Measurements from ENCODE around the gene DMRTC1B. TPM values are rescaled to one million over a fixed set of nuclear protein-coding genes. Genes with fewer than 3 reads are reported as not detected.
"Not testable (repeated sequence)": the region's sequence is repeated elsewhere in the genome, so short reads cannot be mapped to it uniquely, and the experiment has no call there.

DMRTC1B gene
- total and polyA plus RNA-seq, 4 donors: 0.19 TPM; not detected in 3

- H3K4me1 ChIP-seq (ENCODE audit: control insufficient read depth in 4 of 4, insufficient read depth in 4 of 4, low read length in 3 of 4); H3K9ac ChIP-seq (ENCODE audit: low read depth in 1 of 2, low read length in 2 of 2); H3K27ac ChIP-seq (ENCODE audit: low read depth in 1 of 2, low read length in 2 of 2); H3K36me3 ChIP-seq (ENCODE audit: control insufficient read depth in 4 of 4, insufficient read depth in 3 of 4, low read depth in 1 of 4, low read length in 3 of 4); H3K4me3 ChIP-seq (ENCODE audit: low read depth in 1 of 3, low read length in 3 of 3); H3K27me3 ChIP-seq (ENCODE audit: control insufficient read depth in 4 of 4, insufficient read depth in 4 of 4, low read length in 3 of 4); H3K9me3 ChIP-seq (ENCODE audit: control insufficient read depth in 4 of 4, low read length in 3 of 4); DNase-seq (ENCODE audit: low spot score): not testable (repeated sequence)
- WGBS: no CpG with 5 or more reads among the region's 8 CpGs
These were observed 6.8 kb downstream of the DMRTC1B start for GRCh38 chrX:72783365-72783936.

DNA sequence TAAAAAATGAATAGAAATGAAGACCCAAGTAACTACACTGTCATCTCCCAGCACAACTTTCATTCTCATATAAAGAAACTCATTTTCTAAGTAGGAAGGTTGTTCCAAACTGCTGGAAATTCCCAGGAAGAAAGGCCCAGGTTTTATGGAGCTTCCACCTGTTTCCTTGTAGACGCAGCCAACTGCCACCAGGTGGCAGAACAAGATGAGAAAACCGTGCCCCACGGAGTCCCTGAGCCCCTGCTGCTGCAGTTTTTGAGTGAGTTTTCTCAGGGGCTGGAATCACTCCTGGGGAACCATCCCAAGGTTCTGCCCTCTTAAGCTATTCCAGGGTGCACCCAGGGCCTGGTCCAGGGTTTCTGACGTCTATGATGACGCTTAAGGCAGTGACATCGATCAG lies 7.3 kb downstream of the DMRTC1B start:
- DNase-seq (ENCODE audit: low spot score); H3K27me3 ChIP-seq (ENCODE audit: control insufficient read depth in 4 of 4, insufficient read depth in 4 of 4, low read length in 3 of 4); H3K36me3 ChIP-seq (ENCODE audit: control insufficient read depth in 4 of 4, insufficient read depth in 3 of 4, low read depth in 1 of 4, low read length in 3 of 4); H3K4me3 ChIP-seq (ENCODE audit: low read depth in 1 of 3, low read length in 3 of 3); H3K27ac ChIP-seq (ENCODE audit: low read depth in 1 of 2, low read length in 2 of 2); H3K9me3 ChIP-seq (ENCODE audit: control insufficient read depth in 4 of 4, low read length in 3 of 4); H3K9ac ChIP-seq (ENCODE audit: low read depth in 1 of 2, low read length in 2 of 2); H3K4me1 ChIP-seq (ENCODE audit: control insufficient read depth in 4 of 4, insufficient read depth in 4 of 4, low read length in 3 of 4): not testable (repeated sequence)
- no CpG with 5 or more reads among the region's 6 CpGs for WGBS

DNA sequence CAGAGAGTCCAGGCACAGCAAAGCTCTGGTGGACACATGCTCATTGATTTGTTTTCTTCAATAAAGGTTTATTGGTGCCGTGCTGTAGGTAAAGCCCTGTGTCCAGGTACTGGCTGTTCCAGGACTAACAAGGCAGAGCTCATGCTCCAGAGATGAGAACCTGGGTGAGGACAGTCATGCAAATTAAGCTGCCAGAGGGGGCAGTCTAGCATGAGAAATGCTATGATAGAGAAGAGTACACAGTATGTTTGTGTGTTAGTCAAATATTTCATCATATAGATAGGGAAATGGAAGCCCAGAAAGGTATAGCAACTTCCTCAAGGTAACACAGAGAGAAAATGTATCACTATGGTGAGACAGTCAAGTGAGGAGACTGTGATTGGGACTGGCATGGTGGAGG lies 11.5 kb downstream of the DMRTC1B start:
- not testable (repeated sequence) for H3K9me3 ChIP-seq (ENCODE audit: control insufficient read depth in 4 of 4, low read length in 3 of 4); H3K27me3 ChIP-seq (ENCODE audit: control insufficient read depth in 4 of 4, insufficient read depth in 4 of 4, low read length in 3 of 4); H3K4me3 ChIP-seq (ENCODE audit: low read depth in 1 of 3, low read length in 3 of 3); H3K4me1 ChIP-seq (ENCODE audit: control insufficient read depth in 4 of 4, insufficient read depth in 4 of 4, low read length in 3 of 4); H3K9ac ChIP-seq (ENCODE audit: low read depth in 1 of 2, low read length in 2 of 2); DNase-seq (ENCODE audit: low spot score); H3K36me3 ChIP-seq (ENCODE audit: control insufficient read depth in 4 of 4, insufficient read depth in 3 of 4, low read depth in 1 of 4, low read length in 3 of 4); H3K27ac ChIP-seq (ENCODE audit: low read depth in 1 of 2, low read length in 2 of 2)
- no CpG with 5 or more reads among the region's 1 CpG for WGBS

GRCh38 chrX:72790390-72790789 lies 13.7 kb downstream of the DMRTC1B start:
- H3K27me3 ChIP-seq (ENCODE audit: control insufficient read depth in 4 of 4, insufficient read depth in 4 of 4, low read length in 3 of 4); H3K4me1 ChIP-seq (ENCODE audit: control insufficient read depth in 4 of 4, insufficient read depth in 4 of 4, low read length in 3 of 4); H3K36me3 ChIP-seq (ENCODE audit: control insufficient read depth in 4 of 4, insufficient read depth in 3 of 4, low read depth in 1 of 4, low read length in 3 of 4); H3K4me3 ChIP-seq (ENCODE audit: low read depth in 1 of 3, low read length in 3 of 3); H3K9me3 ChIP-seq (ENCODE audit: control insufficient read depth in 4 of 4, low read length in 3 of 4); H3K27ac ChIP-seq (ENCODE audit: low read depth in 1 of 2, low read length in 2 of 2); DNase-seq (ENCODE audit: low spot score); H3K9ac ChIP-seq (ENCODE audit: low read depth in 1 of 2, low read length in 2 of 2): not testable (repeated sequence)
- 88% methylated on average over 1 of the region's 3 CpGs for WGBS

DNA sequence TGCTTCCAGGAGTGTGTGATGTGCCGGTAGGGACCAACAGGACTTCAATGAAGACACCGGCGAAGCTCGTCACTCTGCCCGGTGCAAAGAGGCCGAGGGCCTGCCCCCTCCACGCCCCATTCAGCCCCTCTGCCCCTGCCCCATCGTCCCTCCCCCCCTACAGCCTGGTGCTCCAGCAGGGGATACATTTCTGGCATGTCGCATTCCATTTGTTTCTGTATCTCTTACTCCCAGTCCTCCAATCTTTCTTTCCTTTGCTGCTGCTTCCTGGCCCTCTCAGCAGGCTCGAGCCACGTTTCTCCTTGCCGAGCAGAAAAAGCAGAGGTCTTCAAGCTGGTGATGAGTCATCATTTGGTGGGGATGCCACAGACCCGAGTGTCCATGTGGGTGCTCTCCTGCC lies 31.4 kb downstream of the DMRTC1B start, which contains the start of gene FAM236D:
FAM236D (minus strand) TSS at position 101 of the 400 bp plus-strand sequence; CDS start at position 1, 100 bp downstream.
- not testable (repeated sequence) for H3K9ac ChIP-seq (ENCODE audit: low read depth in 1 of 2, low read length in 2 of 2); H3K9me3 ChIP-seq (ENCODE audit: control insufficient read depth in 4 of 4, low read length in 3 of 4); H3K4me1 ChIP-seq (ENCODE audit: control insufficient read depth in 4 of 4, insufficient read depth in 4 of 4, low read length in 3 of 4); H3K27ac ChIP-seq (ENCODE audit: low read depth in 1 of 2, low read length in 2 of 2); H3K36me3 ChIP-seq (ENCODE audit: control insufficient read depth in 4 of 4, insufficient read depth in 3 of 4, low read depth in 1 of 4, low read length in 3 of 4); DNase-seq (ENCODE audit: low spot score); H3K4me3 ChIP-seq (ENCODE audit: low read depth in 1 of 3, low read length in 3 of 3); H3K27me3 ChIP-seq (ENCODE audit: control insufficient read depth in 4 of 4, insufficient read depth in 4 of 4, low read length in 3 of 4)
- WGBS: no CpG with 5 or more reads among the region's 13 CpGs

GRCh38 chrX:72830701-72831100 lies 54.0 kb downstream of the DMRTC1B start:
- H3K4me1 ChIP-seq (ENCODE audit: control insufficient read depth in 4 of 4, insufficient read depth in 4 of 4, low read length in 3 of 4); H3K27me3 ChIP-seq (ENCODE audit: control insufficient read depth in 4 of 4, insufficient read depth in 4 of 4, low read length in 3 of 4); H3K36me3 ChIP-seq (ENCODE audit: control insufficient read depth in 4 of 4, insufficient read depth in 3 of 4, low read depth in 1 of 4, low read length in 3 of 4); H3K9ac ChIP-seq (ENCODE audit: low read depth in 1 of 2, low read length in 2 of 2); H3K9me3 ChIP-seq (ENCODE audit: control insufficient read depth in 4 of 4, low read length in 3 of 4); H3K4me3 ChIP-seq (ENCODE audit: low read depth in 1 of 3, low read length in 3 of 3); H3K27ac ChIP-seq (ENCODE audit: low read depth in 1 of 2, low read length in 2 of 2); DNase-seq (ENCODE audit: low spot score): not testable (repeated sequence)
- WGBS: no CpG with 5 or more reads among the region's 13 CpGs

GRCh38 chrX:72837532-72837931 lies 60.8 kb downstream of the DMRTC1B start:
- H3K9me3 ChIP-seq (ENCODE audit: control insufficient read depth in 4 of 4, low read length in 3 of 4): not testable (repeated sequence)
- no CpG with 5 or more reads among the region's 2 CpGs for WGBS

DNA sequence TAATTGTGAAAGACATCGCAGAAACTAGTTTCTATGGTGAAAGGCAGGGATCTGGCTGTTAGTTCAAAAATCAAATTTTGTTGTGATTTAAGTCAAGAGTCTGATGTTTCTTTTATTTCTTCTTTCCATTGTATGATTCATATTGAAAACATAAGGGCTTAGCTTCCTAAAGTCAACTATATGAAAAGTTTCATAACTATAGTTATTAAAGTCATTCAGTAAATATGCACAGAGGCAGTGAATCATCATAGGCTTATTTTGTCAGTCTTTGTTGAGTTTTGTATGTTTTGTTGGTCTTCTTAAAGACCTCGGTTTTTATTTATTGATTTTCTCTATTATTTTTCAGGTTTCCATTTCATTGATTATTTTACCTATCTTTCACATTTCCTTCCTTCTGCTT lies 106.2 kb downstream of the DMRTC1B start:
- H3K36me3 ChIP-seq (ENCODE audit: control insufficient read depth in 4 of 4, insufficient read depth in 3 of 4, low read depth in 1 of 4, low read length in 3 of 4); H3K27ac ChIP-seq (ENCODE audit: low read depth in 1 of 2, low read length in 2 of 2); H3K4me1 ChIP-seq (ENCODE audit: control insufficient read depth in 4 of 4, insufficient read depth in 4 of 4, low read length in 3 of 4); H3K9me3 ChIP-seq (ENCODE audit: control insufficient read depth in 4 of 4, low read length in 3 of 4); H3K9ac ChIP-seq (ENCODE audit: low read depth in 1 of 2, low read length in 2 of 2); DNase-seq (ENCODE audit: low spot score); H3K27me3 ChIP-seq (ENCODE audit: control insufficient read depth in 4 of 4, insufficient read depth in 4 of 4, low read length in 3 of 4); H3K4me3 ChIP-seq (ENCODE audit: low read depth in 1 of 3, low read length in 3 of 3): not testable (repeated sequence)
- WGBS: no CpG with 5 or more reads among the region's 2 CpGs

More at GRCh38 chrX:72837532-72837931, 60.8 kb downstream of the DMRTC1B start:
- not testable (repeated sequence) for H3K27me3 ChIP-seq (ENCODE audit: control insufficient read depth in 4 of 4, insufficient read depth in 4 of 4, low read length in 3 of 4); H3K9ac ChIP-seq (ENCODE audit: low read depth in 1 of 2, low read length in 2 of 2); H3K27ac ChIP-seq (ENCODE audit: low read depth in 1 of 2, low read length in 2 of 2); H3K4me1 ChIP-seq (ENCODE audit: control insufficient read depth in 4 of 4, insufficient read depth in 4 of 4, low read length in 3 of 4); H3K36me3 ChIP-seq (ENCODE audit: control insufficient read depth in 4 of 4, insufficient read depth in 3 of 4, low read depth in 1 of 4, low read length in 3 of 4); H3K4me3 ChIP-seq (ENCODE audit: low read depth in 1 of 3, low read length in 3 of 3); DNase-seq (ENCODE audit: low spot score)

GRCh38 chrX:72889740-72890139 lies 113.0 kb downstream of the DMRTC1B start:
- not testable (repeated sequence) for DNase-seq (ENCODE audit: low spot score); H3K4me3 ChIP-seq (ENCODE audit: low read depth in 1 of 3, low read length in 3 of 3); H3K9ac ChIP-seq (ENCODE audit: low read depth in 1 of 2, low read length in 2 of 2); H3K36me3 ChIP-seq (ENCODE audit: control insufficient read depth in 4 of 4, insufficient read depth in 3 of 4, low read depth in 1 of 4, low read length in 3 of 4); H3K27ac ChIP-seq (ENCODE audit: low read depth in 1 of 2, low read length in 2 of 2); H3K4me1 ChIP-seq (ENCODE audit: control insufficient read depth in 4 of 4, insufficient read depth in 4 of 4, low read length in 3 of 4); H3K27me3 ChIP-seq (ENCODE audit: control insufficient read depth in 4 of 4, insufficient read depth in 4 of 4, low read length in 3 of 4); H3K9me3 ChIP-seq (ENCODE audit: control insufficient read depth in 4 of 4, low read length in 3 of 4)
- no CpG with 5 or more reads among the region's 14 CpGs for WGBS

Measured in liver (tissue), 9 donors.